ENCODE data around the gene OR2A7. TPM values are rescaled to one million over a fixed set of nuclear protein-coding genes. Genes with fewer than 3 reads are reported as not detected.
A peak's percentile ranks its signal among the peaks of the same experiment; 100 is the strongest.
"Not testable (repeated sequence)": the region's sequence is repeated elsewhere in the genome, so short reads cannot be mapped to it uniquely, and the experiment has no call there.

OR2A7 gene
- total and polyA plus RNA-seq, 2 experiments from 2014 or later: 1.6 to 6.2 TPM

- H3K9me2 ChIP-seq (replicated peaks; ENCODE audit: insufficient read depth); H3K9me3 ChIP-seq (ENCODE audit: low read depth); H3K27ac ChIP-seq; H3K27me3 ChIP-seq; H3K4me1 ChIP-seq (ENCODE audit: insufficient read depth); H2AFZ ChIP-seq; H3K79me2 ChIP-seq; H3K4me2 ChIP-seq; H3K36me3 ChIP-seq (replicated peaks; ENCODE audit: insufficient read depth, low read depth); H4K20me1 ChIP-seq (ENCODE audit: insufficient read depth, poor library complexity, severe bottlenecking); H3K4me3 ChIP-seq; DNase-seq (ENCODE audit: low spot score): not testable (repeated sequence)
- no CpG with 5 or more reads among the region's 2 CpGs for WGBS (ENCODE audit: low lambda C conversion rate, missing lambda C conversion rate)
Observed at GRCh38 chr7:144262128-144262527, 2.5 kb downstream of the OR2A7 start.

GRCh38 chr7:144259067-144259466 lies 5.5 kb downstream of the OR2A7 start:
- H3K4me2 ChIP-seq; H3K27me3 ChIP-seq; H3K4me1 ChIP-seq (ENCODE audit: insufficient read depth); H3K79me2 ChIP-seq; DNase-seq (ENCODE audit: low spot score); H4K20me1 ChIP-seq (ENCODE audit: insufficient read depth, poor library complexity, severe bottlenecking); H2AFZ ChIP-seq; H3K27ac ChIP-seq; H3K36me3 ChIP-seq (replicated peaks; ENCODE audit: insufficient read depth, low read depth); H3K9me2 ChIP-seq (replicated peaks; ENCODE audit: insufficient read depth); H3K9me3 ChIP-seq (ENCODE audit: low read depth); H3K4me3 ChIP-seq: not testable (repeated sequence)
- WGBS (ENCODE audit: low lambda C conversion rate, missing lambda C conversion rate): 80% methylated on average over 1 of the region's 14 CpGs

- no peak overlapping the region for H3K4me2 ChIP-seq
- DNase-seq (ENCODE audit: low spot score): no peak
- no peak overlapping the region for H3K4me3 ChIP-seq
- no peaks in the 10 kb centered on the region for H3K9me2 ChIP-seq (replicated peaks; ENCODE audit: insufficient read depth)
- H3K79me2 ChIP-seq: no peaks in the 10 kb centered on the region
- no peak for TF ChIP-seq CTCF (IDR thresholded peaks at IDR 0.05; ENCODE audit: poor library complexity)
- TF ChIP-seq EZH2phosphoT487 (IDR thresholded peaks at IDR 0.05; ENCODE audit: low read depth, severe bottlenecking, unreplicated experiment): no peak
- TF ChIP-seq EZH2 (IDR thresholded peaks at IDR 0.05; ENCODE audit: borderline replicate concordance): no peak
- no peak overlapping the region for H2AFZ ChIP-seq
- no peaks in the 10 kb centered on the region for H3K36me3 ChIP-seq (replicated peaks; ENCODE audit: insufficient read depth, low read depth)
- 87% methylated on average over 3 of the region's 3 CpGs for WGBS (ENCODE audit: low lambda C conversion rate, missing lambda C conversion rate)
- H3K4me1 ChIP-seq (ENCODE audit: insufficient read depth): no peaks in the 10 kb centered on the region
- H3K27ac ChIP-seq: no peak overlapping the region
- no peaks in the 10 kb centered on the region for H3K9me3 ChIP-seq (ENCODE audit: low read depth)
- H4K20me1 ChIP-seq (ENCODE audit: insufficient read depth, poor library complexity, severe bottlenecking): no peaks in the 10 kb centered on the region
- H3K27me3 ChIP-seq: no peaks in the 10 kb centered on the region
Observed at GRCh38 chr7:144256112-144256511, 8.5 kb downstream of the OR2A7 start.

GRCh38 chr7:144255471-144255897 lies 9.1 kb downstream of the OR2A7 start:
- DNase-seq (ENCODE audit: low spot score): peak; percentile 3
- Histone ChIP-seq H3K4me3 (no peak overlapping the region), H3K36me3 (replicated peaks; ENCODE audit: insufficient read depth, low read depth) (no peaks in the 10 kb centered on the region), H3K27ac (no peak overlapping the region), H3K27me3 (no peaks in the 10 kb centered on the region), H3K79me2 (no peaks in the 10 kb centered on the region), H3K9me3 (ENCODE audit: low read depth) (no peaks in the 10 kb centered on the region), H4K20me1 (ENCODE audit: insufficient read depth, poor library complexity, severe bottlenecking) (no peaks in the 10 kb centered on the region), H2AFZ (no peak overlapping the region), H3K4me1 (ENCODE audit: insufficient read depth) (no peaks in the 10 kb centered on the region), H3K9me2 (replicated peaks; ENCODE audit: insufficient read depth) (no peaks in the 10 kb centered on the region), H3K4me2 (no peak overlapping the region)
- TF ChIP-seq EZH2phosphoT487 (IDR thresholded peaks at IDR 0.05; ENCODE audit: low read depth, severe bottlenecking, unreplicated experiment): no peak
- no peak for TF ChIP-seq CTCF (IDR thresholded peaks at IDR 0.05; ENCODE audit: poor library complexity)
- no peak for TF ChIP-seq EZH2 (IDR thresholded peaks at IDR 0.05; ENCODE audit: borderline replicate concordance)
- WGBS (ENCODE audit: low lambda C conversion rate, missing lambda C conversion rate): 84% methylated on average over 5 of the region's 5 CpGs

- not testable (repeated sequence) for H3K9me2 ChIP-seq (replicated peaks; ENCODE audit: insufficient read depth); H2AFZ ChIP-seq; H3K27ac ChIP-seq; H4K20me1 ChIP-seq (ENCODE audit: insufficient read depth, poor library complexity, severe bottlenecking); H3K4me2 ChIP-seq; H3K4me3 ChIP-seq; DNase-seq (ENCODE audit: low spot score); H3K79me2 ChIP-seq; H3K27me3 ChIP-seq; H3K36me3 ChIP-seq (replicated peaks; ENCODE audit: insufficient read depth, low read depth); H3K4me1 ChIP-seq (ENCODE audit: insufficient read depth); H3K9me3 ChIP-seq (ENCODE audit: low read depth)
- no CpG with 5 or more reads among the region's 4 CpGs for WGBS (ENCODE audit: low lambda C conversion rate, missing lambda C conversion rate)
Observed at GRCh38 chr7:144252307-144252706, 12.3 kb downstream of the OR2A7 start.

- not testable (repeated sequence) for H3K9me3 ChIP-seq (ENCODE audit: low read depth); H3K4me3 ChIP-seq; H3K27me3 ChIP-seq; H2AFZ ChIP-seq; H3K27ac ChIP-seq; H3K79me2 ChIP-seq; H3K4me2 ChIP-seq; H3K4me1 ChIP-seq (ENCODE audit: insufficient read depth); DNase-seq (ENCODE audit: low spot score); H3K36me3 ChIP-seq (replicated peaks; ENCODE audit: insufficient read depth, low read depth); H3K9me2 ChIP-seq (replicated peaks; ENCODE audit: insufficient read depth); H4K20me1 ChIP-seq (ENCODE audit: insufficient read depth, poor library complexity, severe bottlenecking)
- WGBS (ENCODE audit: low lambda C conversion rate, missing lambda C conversion rate): no CpG with 5 or more reads among the region's 1 CpG
Observed at GRCh38 chr7:144247674-144248330, 16.8 kb downstream of the OR2A7 start.

GRCh38 chr7:144246967-144247366 lies 17.6 kb downstream of the OR2A7 start:
- H2AFZ ChIP-seq; H3K9me2 ChIP-seq (replicated peaks; ENCODE audit: insufficient read depth); H3K79me2 ChIP-seq; H3K27me3 ChIP-seq; H3K4me1 ChIP-seq (ENCODE audit: insufficient read depth); H3K4me3 ChIP-seq; H3K36me3 ChIP-seq (replicated peaks; ENCODE audit: insufficient read depth, low read depth); DNase-seq (ENCODE audit: low spot score); H3K4me2 ChIP-seq; H3K27ac ChIP-seq; H3K9me3 ChIP-seq (ENCODE audit: low read depth); H4K20me1 ChIP-seq (ENCODE audit: insufficient read depth, poor library complexity, severe bottlenecking): not testable (repeated sequence)
- no CpG with 5 or more reads among the region's 5 CpGs for WGBS (ENCODE audit: low lambda C conversion rate, missing lambda C conversion rate)
